Dedifferentiated amniotic fluid mesenchymal stem cell (primary cell): Measurements from ENCODE around the gene THAP7.
"Not testable (repeated sequence)": the region's sequence is repeated elsewhere in the genome, so short reads cannot be mapped to it uniquely, and the experiment has no call there.

Experiments
- DNase-seq: peaks from one replicate; pipeline ENCODE4 v3.0.0-alpha.2; 2016; ENCODE audit errors: extremely low spot score

Gene THAP7

GRCh38 chr22:21013657-21014201 is 11.8 kb upstream of the THAP7 start:
- no peak for DNase-seq

- DNase-seq, result no peak
Observed at GRCh38 chr22:21012446-21013407, 10.8 kb upstream of the THAP7 start.

- DNase-seq, result no peak
Observed at GRCh38 chr22:21010426-21011113, 8.7 kb upstream of the THAP7 start.

GRCh38 chr22:21009638-21010425 is 7.9 kb upstream of the THAP7 start:
- no peak for DNase-seq

DNA sequence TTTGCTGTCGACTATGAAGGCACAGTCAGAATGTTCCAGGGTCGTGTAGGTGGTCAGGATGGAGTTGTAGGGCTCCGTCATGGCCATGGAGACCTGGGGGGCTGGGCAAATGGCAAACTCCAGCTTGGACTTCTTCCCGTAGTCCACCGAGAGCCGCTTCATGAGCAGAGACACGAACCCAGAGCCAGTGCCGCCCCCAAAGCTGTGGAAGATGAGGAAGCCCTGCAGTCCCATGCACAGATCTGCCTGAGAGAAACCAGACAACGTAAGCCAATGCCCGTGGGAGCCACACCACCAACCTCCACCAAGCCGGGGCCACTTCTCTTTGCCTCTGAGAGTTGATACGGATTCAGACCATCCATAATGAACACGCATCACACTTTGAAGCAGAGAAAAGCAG is 7.3 kb upstream of the THAP7 start:
- not testable (repeated sequence) for DNase-seq

- no peak for DNase-seq
Observed at GRCh38 chr22:21003782-21004181, 1.9 kb upstream of the THAP7 start.

GRCh38 chr22:21000987-21001600 is 824 bp downstream of the THAP7 start:
- no peak for DNase-seq

- DNase-seq, result no peak
Observed at GRCh38 chr22:21000207-21000986, 1.5 kb downstream of the THAP7 start.

DNA sequence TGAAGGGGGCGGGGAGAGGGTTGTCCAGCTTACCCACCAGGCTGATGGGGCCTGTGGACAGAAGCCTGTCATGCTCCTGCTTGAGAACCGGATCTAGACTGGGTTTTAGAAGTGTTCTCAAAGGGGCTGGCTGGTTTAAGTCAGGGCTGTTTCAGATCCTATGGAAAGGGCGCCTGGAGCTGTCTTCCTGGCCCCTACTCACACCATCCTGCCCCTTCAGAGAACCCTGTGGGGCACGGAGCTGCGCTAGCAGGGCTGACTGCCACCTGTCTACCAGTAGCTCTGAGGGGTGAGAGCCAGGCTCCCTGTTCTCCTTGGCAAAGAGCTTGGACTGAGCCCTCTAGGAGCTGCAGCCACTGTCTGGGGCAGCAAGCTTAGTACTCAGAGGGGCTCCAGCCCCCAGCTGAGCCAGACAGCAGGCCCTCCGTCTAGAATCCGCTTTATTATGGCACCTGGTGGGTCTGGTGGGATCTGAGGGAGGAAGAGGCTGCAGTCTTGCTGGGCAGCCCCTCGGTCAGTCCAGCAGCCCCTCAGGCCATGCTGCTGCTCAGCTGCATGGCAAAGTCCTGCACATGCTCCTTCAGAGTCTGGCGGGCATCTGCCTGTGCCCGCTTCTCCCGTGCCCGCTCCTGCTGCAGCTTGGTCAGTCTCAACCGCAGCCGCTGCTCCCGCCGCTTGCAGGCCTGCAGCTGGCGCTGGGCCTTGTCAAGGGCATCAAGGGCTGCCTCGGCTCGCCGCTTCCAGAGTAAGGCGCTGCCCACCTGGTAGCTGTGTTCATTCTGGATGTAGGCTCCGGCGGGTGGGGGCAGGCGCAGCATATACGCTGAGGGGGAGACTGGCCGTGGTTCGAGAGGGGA is 2.3 kb downstream of the THAP7 start:
- DNase-seq, result no peak

DNA sequence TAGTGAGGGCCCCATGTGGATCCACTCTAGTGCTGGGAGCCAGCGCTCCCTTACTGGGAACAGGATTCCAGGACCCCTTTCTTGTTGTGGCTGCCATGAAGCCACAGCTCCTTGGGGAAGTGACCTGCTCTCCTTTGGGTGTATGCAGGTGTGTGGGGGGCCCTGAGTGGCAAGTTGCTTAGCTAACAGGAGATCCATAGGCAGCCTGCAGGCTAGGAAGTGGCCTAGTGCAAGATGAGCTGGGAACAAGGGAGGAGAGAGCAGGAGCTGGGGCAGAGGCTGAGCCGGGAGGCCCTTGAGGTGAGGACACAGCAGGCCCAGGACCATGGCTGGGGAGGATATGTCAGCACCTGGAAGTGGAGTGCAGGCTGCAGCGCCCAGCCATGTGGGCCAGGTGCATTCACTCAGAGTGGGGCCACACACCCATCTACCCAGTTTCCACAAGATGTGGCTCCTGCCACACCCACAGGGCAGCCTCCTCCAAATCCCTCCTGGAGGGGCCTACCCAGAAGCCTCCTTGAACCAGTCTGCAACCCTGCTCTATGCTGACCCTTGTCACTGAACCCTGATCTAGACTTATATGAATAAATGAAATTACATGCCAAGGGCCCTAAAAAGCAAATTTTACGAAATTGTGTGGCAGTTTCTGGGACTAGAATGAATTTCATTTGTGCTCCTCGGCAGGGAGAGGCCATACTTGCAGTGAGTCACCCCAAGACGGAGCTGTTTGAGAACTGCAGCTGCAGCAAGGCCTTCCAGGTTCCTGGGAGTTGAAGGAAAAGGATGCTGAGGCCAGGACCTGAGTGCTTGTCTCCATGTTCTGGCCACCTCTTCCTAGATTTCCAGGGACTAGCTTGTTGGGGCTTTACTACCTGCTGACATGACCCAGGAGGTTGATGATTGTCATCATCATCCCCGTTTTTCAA is 3.2 kb downstream of the THAP7 start:
- DNase-seq, result no peak

DNA sequence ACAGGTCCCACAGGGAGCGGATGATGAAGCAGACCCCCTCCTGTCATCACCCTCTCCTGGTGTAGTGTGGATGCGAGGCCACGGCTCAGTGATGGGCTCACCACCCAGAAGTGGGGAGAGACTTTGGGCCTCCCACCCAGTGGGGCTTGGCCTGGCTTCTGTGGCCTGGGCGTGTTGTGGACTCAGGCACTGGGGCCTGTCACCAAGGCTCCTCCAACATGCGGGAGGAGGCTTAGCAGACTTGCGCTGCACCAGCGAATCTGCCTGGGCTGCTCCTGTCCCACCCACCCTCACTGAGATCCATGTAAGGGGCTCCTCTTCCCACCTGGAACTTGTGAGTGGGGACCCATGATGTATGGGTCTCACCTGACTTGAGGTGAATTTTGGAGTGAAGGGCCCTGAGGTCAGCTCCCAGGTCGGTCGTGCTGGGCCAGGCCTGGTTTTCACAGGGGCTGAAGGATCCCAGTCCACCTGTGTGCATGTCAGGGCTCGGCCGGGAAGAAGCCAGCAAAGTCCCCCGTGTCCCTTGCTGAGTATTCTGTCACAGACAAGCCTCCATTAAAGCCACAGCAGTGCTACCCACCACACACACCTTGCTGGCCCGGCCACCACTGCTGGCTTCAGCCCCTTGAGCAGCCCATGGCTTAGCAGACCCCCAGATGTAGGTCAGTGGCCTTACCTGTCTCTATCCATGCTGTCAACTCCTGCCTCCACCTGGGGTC is 4.2 kb downstream of the THAP7 start:
- no peak for DNase-seq

DNA sequence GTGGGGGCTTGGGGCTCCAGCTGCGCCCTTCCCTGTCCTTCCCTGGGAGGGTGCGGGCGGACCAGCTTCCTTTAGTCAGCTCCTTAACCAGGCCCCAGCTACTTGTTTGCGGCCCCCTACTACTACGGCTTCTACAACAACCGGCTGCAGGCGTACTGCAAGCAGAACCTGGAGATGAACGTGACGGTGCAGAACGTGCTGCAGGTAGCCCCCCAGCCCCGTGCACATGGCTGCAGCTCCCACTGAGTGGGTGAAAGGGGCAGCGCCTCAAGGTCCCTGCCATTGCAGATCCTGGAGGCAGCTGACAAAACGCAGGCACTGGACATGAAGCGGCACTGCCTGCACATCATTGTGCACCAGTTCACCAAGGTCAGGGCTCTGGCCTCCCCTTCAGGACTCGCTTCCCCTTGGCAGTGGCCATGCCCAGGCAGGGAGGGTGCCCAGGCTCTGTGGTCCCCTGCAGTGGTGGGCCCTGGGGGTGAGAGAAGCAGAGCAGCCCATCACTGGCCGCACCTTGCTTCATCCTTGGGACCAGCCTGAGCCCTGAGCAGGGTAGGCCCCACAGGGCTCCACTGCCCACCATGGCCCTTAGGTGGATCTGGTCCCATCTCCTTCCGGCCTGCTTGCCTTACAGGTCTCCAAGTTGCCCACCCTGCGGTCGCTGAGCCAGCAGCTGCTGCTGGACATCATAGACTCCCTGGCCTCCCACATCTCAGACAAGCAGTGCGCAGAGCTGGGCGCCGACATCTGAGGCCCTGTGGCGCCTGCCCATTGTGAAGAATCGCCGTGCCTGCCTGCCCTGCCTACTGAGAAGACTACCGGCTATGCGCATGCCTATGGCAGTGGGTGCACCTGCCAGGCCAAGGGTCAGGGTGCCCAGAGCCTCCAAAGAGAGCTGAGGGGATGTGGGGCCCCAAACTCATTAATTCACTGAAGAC is 5.1 kb downstream of the THAP7 start:
- no peak for DNase-seq

DNA sequence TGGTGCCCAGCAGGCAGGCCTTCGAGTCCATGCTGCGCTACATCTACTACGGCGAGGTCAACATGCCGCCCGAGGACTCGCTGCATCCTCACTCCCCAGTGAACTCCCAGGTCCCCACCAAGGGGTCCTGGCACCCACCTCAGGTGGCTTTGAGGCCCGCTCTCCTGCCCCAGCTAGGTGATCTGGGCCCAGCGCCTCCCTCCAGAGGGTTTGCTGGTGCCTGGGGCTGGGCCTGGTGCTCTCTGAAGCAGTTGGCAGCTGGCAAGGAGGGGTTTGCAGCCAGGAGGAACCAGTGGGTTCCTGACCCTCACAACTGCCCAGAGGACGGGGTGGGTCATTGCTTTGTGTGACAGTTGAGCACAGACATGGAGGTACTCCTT is 5.9 kb downstream of the THAP7 start:
- no peak for DNase-seq

GRCh38 chr22:20995329-20996030 is 6.4 kb downstream of the THAP7 start:
- DNase-seq, result no peak

- no peak for DNase-seq
Observed at GRCh38 chr22:20994902-20995241, 7.0 kb downstream of the THAP7 start.

DNA sequence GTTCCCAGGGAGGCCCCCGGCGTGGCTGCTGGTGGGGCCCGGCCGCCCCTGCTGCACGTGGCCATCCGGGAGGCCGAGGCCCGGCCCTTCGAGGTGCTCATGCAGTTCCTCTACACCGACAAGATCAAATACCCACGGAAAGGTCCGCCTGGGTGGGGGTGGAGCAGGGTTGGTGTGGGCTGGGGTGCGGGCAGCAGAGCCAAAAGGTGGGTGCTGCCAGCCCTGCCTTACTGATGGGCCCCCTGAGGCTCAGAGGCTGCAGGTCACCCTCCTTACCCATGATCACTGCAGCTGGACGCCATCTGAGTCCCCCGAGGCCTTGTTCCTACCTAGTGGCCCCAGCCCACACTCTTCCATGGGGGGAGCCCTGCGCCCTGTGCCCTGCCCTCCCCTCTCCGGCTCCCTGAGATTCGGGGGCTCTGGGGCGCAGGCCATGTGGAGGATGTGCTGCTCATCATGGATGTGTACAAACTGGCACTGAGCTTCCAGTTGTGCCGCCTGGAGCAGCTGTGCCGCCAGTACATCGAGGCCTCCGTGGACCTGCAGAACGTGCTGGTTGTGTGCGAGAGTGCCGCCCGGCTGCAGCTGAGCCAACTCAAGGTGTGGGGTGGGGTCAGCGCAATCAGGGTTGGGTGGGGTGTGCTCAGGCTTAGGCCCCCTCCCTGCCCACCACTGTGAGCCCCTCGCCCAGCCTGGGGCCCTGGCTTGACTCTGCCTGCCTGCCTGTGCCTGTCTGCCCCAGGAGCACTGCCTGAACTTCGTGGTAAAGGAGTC is 7.6 kb downstream of the THAP7 start:
- DNase-seq, result no peak
